Kidney capillary endothelial cell (primary cell): ENCODE results near the gene KTN1.
A peak's percentile ranks its signal among the peaks of the same experiment; 100 is the strongest.

Experiments used
- DNase-seq: peaks from one replicate; pipeline ENCODE4 v3.0.0-alpha.2; 2018; ENCODE audit warnings: low spot score

Gene KTN1

GRCh38 chr14:55609681-55610080, 29.7 kb downstream of the KTN1 start:
- DNase-seq, result peak; percentile 32

- no peak for DNase-seq
These were observed 30.8 kb downstream of the KTN1 start for GRCh38 chr14:55610713-55611370.

GRCh38 chr14:55611859-55612258, 31.9 kb downstream of the KTN1 start:
- no peak for DNase-seq

- DNase-seq, result no peak
These were observed 34.3 kb downstream of the KTN1 start for GRCh38 chr14:55614304-55614703.

- no peak for DNase-seq
These were observed 40.3 kb downstream of the KTN1 start for GRCh38 chr14:55620277-55620676.

- no peak for DNase-seq
These were observed 41.0 kb downstream of the KTN1 start for GRCh38 chr14:55620981-55621380.

GRCh38 chr14:55621391-55621790, 41.4 kb downstream of the KTN1 start:
- DNase-seq, result no peak

GRCh38 chr14:55624913-55625312, 44.9 kb downstream of the KTN1 start:
- DNase-seq, result no peak

GRCh38 chr14:55625481-55625880, 45.5 kb downstream of the KTN1 start:
- DNase-seq, result no peak

GRCh38 chr14:55626131-55626530, 46.1 kb downstream of the KTN1 start:
- no peak for DNase-seq

GRCh38 chr14:55628426-55628825, 48.4 kb downstream of the KTN1 start:
- DNase-seq, result no peak

GRCh38 chr14:55638665-55639064, 58.7 kb downstream of the KTN1 start:
- DNase-seq, result no peak

- DNase-seq, result no peak
These were observed 61.3 kb downstream of the KTN1 start for GRCh38 chr14:55641290-55641689.

GRCh38 chr14:55641954-55642353, 61.9 kb downstream of the KTN1 start:
- DNase-seq, result no peak

- no peak for DNase-seq
These were observed 65.1 kb downstream of the KTN1 start for GRCh38 chr14:55645145-55645544.

- no peak for DNase-seq
These were observed 66.1 kb downstream of the KTN1 start for GRCh38 chr14:55645845-55646832.

GRCh38 chr14:55650992-55651391, 71.0 kb downstream of the KTN1 start:
- DNase-seq, result no peak

- no peak for DNase-seq
These were observed 74.2 kb downstream of the KTN1 start for GRCh38 chr14:55654243-55654642.

GRCh38 chr14:55661029-55661428, 81.0 kb downstream of the KTN1 start:
- DNase-seq, result no peak

GRCh38 chr14:55662752-55663151, 82.7 kb downstream of the KTN1 start:
- no peak for DNase-seq

GRCh38 chr14:55665067-55665675, 85.2 kb downstream of the KTN1 start:
- DNase-seq, result no peak

- DNase-seq, result no peak
These were observed 87.8 kb downstream of the KTN1 start for GRCh38 chr14:55667801-55668200.

- DNase-seq, result no peak
These were observed 91.6 kb downstream of the KTN1 start for GRCh38 chr14:55671641-55672040.
